Measurements from ENCODE around the gene TPMT.

The TPMT gene

GRCh38 chr6:18087396-18088165 is 67.3 kb downstream of the TPMT start:
- H3K9ac ChIP-seq (ENCODE audit: low read length) = no peak overlapping the region
- no CpG with 5 or more reads among the region's 5 CpGs for WGBS (ENCODE audit: extremely low coverage, insufficient coverage, low lambda C conversion rate)
- no peak overlapping the region for H4K5ac ChIP-seq (ENCODE audit: low read length)
- no peak overlapping the region for H2BK5ac ChIP-seq (ENCODE audit: low read length)
- H3K27ac ChIP-seq (ENCODE audit: low read depth, low read length) = no peak overlapping the region
- H3K79me2 ChIP-seq (ENCODE audit: control insufficient read depth, insufficient read depth, low read length) = no peaks in the 10 kb centered on the region
- no peak overlapping the region for H2BK15ac ChIP-seq (replicated peaks; ENCODE audit: low read depth)
- no peak overlapping the region for H3K4me2 ChIP-seq (ENCODE audit: low read length)
- no peaks in the 10 kb centered on the region for H3K79me1 ChIP-seq (ENCODE audit: low read length)
- DNase-seq = no peak
- no peak overlapping the region for H3K4ac ChIP-seq (ENCODE audit: low read depth, low read length)
- H2BK120ac ChIP-seq (ENCODE audit: low read depth, low read length) = no peak overlapping the region
- H3K18ac ChIP-seq (ENCODE audit: low read length) = no peak overlapping the region
- H3K27me3 ChIP-seq (ENCODE audit: insufficient read depth, low read length, poor library complexity) = no peaks in the 10 kb centered on the region
- H3K4me3 ChIP-seq (ENCODE audit: low read length) = no peak overlapping the region
- H3K56ac ChIP-seq (ENCODE audit: low read length) = no peak overlapping the region
- H3K23ac ChIP-seq (ENCODE audit: low read length) = no peak overlapping the region
- no peak overlapping the region for H4K8ac ChIP-seq (ENCODE audit: low read depth, low read length)
- H3K4me1 ChIP-seq (ENCODE audit: control insufficient read depth, low read depth, low read length) = no peaks in the 10 kb centered on the region
- H2AK5ac ChIP-seq (ENCODE audit: low read length) = no peak overlapping the region
- H3K36me3 ChIP-seq (ENCODE audit: control insufficient read depth, insufficient read depth, low read length) = no peaks in the 10 kb centered on the region

GRCh38 chr6:18081025-18081668 is 73.7 kb downstream of the TPMT start:
- Histone ChIP-seq H3K36me3 (ENCODE audit: control insufficient read depth, insufficient read depth, low read length) (no peaks in the 10 kb centered on the region), H3K27ac (ENCODE audit: low read depth, low read length) (no peak overlapping the region), H3K23ac (ENCODE audit: low read length) (no peak overlapping the region), H3K4me1 (ENCODE audit: control insufficient read depth, low read depth, low read length) (no peaks in the 10 kb centered on the region), H3K9ac (ENCODE audit: low read length) (no peak overlapping the region), H4K8ac (ENCODE audit: low read depth, low read length) (no peak overlapping the region), H3K56ac (ENCODE audit: low read length) (no peak overlapping the region), H3K4me2 (ENCODE audit: low read length) (no peak overlapping the region), H4K5ac (ENCODE audit: low read length) (no peak overlapping the region), H3K27me3 (ENCODE audit: insufficient read depth, low read length, poor library complexity) (no peaks in the 10 kb centered on the region), H2BK5ac (ENCODE audit: low read length) (no peak overlapping the region), H3K79me2 (ENCODE audit: control insufficient read depth, insufficient read depth, low read length) (no peaks in the 10 kb centered on the region), H3K79me1 (ENCODE audit: low read length) (no peaks in the 10 kb centered on the region), H2BK15ac (replicated peaks; ENCODE audit: low read depth) (no peak overlapping the region), H3K4me3 (ENCODE audit: low read length) (no peak overlapping the region), H2BK120ac (ENCODE audit: low read depth, low read length) (no peak overlapping the region), H3K18ac (ENCODE audit: low read length) (no peak overlapping the region), H2AK5ac (ENCODE audit: low read length) (no peak overlapping the region), H3K4ac (ENCODE audit: low read depth, low read length) (no peak overlapping the region)
- no peak for DNase-seq
- no CpG with 5 or more reads among the region's 11 CpGs for WGBS (ENCODE audit: extremely low coverage, insufficient coverage, low lambda C conversion rate)

GRCh38 chr6:18080544-18080943 is 74.3 kb downstream of the TPMT start:
- no CpG with 5 or more reads among the region's 4 CpGs for WGBS (ENCODE audit: extremely low coverage, insufficient coverage, low lambda C conversion rate)
- no peaks in the 10 kb centered on the region for H3K27me3 ChIP-seq (ENCODE audit: insufficient read depth, low read length, poor library complexity)
- no peak overlapping the region for H3K4ac ChIP-seq (ENCODE audit: low read depth, low read length)
- no peaks in the 10 kb centered on the region for H3K4me1 ChIP-seq (ENCODE audit: control insufficient read depth, low read depth, low read length)
- H3K23ac ChIP-seq (ENCODE audit: low read length) = no peak overlapping the region
- H2BK120ac ChIP-seq (ENCODE audit: low read depth, low read length) = no peak overlapping the region
- no peak overlapping the region for H4K5ac ChIP-seq (ENCODE audit: low read length)
- H3K9ac ChIP-seq (ENCODE audit: low read length) = no peak overlapping the region
- no peak overlapping the region for H3K4me2 ChIP-seq (ENCODE audit: low read length)
- H4K8ac ChIP-seq (ENCODE audit: low read depth, low read length) = no peak overlapping the region
- H2AK5ac ChIP-seq (ENCODE audit: low read length) = no peak overlapping the region
- DNase-seq = no peak
- no peaks in the 10 kb centered on the region for H3K79me1 ChIP-seq (ENCODE audit: low read length)
- H3K4me3 ChIP-seq (ENCODE audit: low read length) = no peak overlapping the region
- no peak overlapping the region for H2BK5ac ChIP-seq (ENCODE audit: low read length)
- H3K18ac ChIP-seq (ENCODE audit: low read length) = no peak overlapping the region
- no peak overlapping the region for H3K56ac ChIP-seq (ENCODE audit: low read length)
- no peak overlapping the region for H2BK15ac ChIP-seq (replicated peaks; ENCODE audit: low read depth)
- H3K27ac ChIP-seq (ENCODE audit: low read depth, low read length) = no peak overlapping the region
- no peaks in the 10 kb centered on the region for H3K79me2 ChIP-seq (ENCODE audit: control insufficient read depth, insufficient read depth, low read length)
- H3K36me3 ChIP-seq (ENCODE audit: control insufficient read depth, insufficient read depth, low read length) = no peaks in the 10 kb centered on the region

GRCh38 chr6:18078866-18079265 is 76.0 kb downstream of the TPMT start:
- Histone ChIP-seq H3K4me1 (ENCODE audit: control insufficient read depth, low read depth, low read length) (no peaks in the 10 kb centered on the region), H3K4ac (ENCODE audit: low read depth, low read length) (no peak overlapping the region), H2BK15ac (replicated peaks; ENCODE audit: low read depth) (no peak overlapping the region), H3K4me3 (ENCODE audit: low read length) (no peak overlapping the region), H4K5ac (ENCODE audit: low read length) (no peak overlapping the region), H3K9ac (ENCODE audit: low read length) (no peak overlapping the region), H3K4me2 (ENCODE audit: low read length) (no peak overlapping the region), H2AK5ac (ENCODE audit: low read length) (no peak overlapping the region), H3K36me3 (ENCODE audit: control insufficient read depth, insufficient read depth, low read length) (no peaks in the 10 kb centered on the region), H2BK120ac (ENCODE audit: low read depth, low read length) (no peak overlapping the region), H3K79me1 (ENCODE audit: low read length) (no peaks in the 10 kb centered on the region), H3K27me3 (ENCODE audit: insufficient read depth, low read length, poor library complexity) (no peaks in the 10 kb centered on the region), H3K79me2 (ENCODE audit: control insufficient read depth, insufficient read depth, low read length) (no peaks in the 10 kb centered on the region), H2BK5ac (ENCODE audit: low read length) (no peak overlapping the region), H4K8ac (ENCODE audit: low read depth, low read length) (no peak overlapping the region), H3K18ac (ENCODE audit: low read length) (no peak overlapping the region), H3K56ac (ENCODE audit: low read length) (no peak overlapping the region), H3K27ac (ENCODE audit: low read depth, low read length) (no peak overlapping the region), H3K23ac (ENCODE audit: low read length) (no peak overlapping the region)
- no CpG with 5 or more reads among the region's 3 CpGs for WGBS (ENCODE audit: extremely low coverage, insufficient coverage, low lambda C conversion rate)
- no peak for DNase-seq
